Right lobe of liver (tissue), 6 donors: ENCODE data around the gene LDLRAD3. TPM values are rescaled to one million over a fixed set of nuclear protein-coding genes. Genes with fewer than 3 reads are reported as not detected.

Experiments
- ATAC-seq, 4 donors: fragments of 200-7000 bp; cut with Tn5 transposase; one replicate each; pipeline ENCODE4 v1.9.1; 2020; ENCODE audit warnings: mild to moderate bottlenecking in 4 of 4, moderate library complexity in 4 of 4
- DNase-seq, 3 donors: peaks; one replicate each; pipeline ENCODE4 v3.0.0-alpha.2; 2020
- H3K27ac ChIP-seq, 3 donors: fragments of 200-600 bp; one replicate each; pipeline ENCODE4 v1.8.0; 2022
- H3K27me3 ChIP-seq, 2 donors: fragments of 200-600 bp; one replicate each; pipeline ENCODE4 v1.8.0; 2022
- H3K36me3 ChIP-seq, 4 donors: fragments of 200-600 bp; sonication (generic) in 1 of 4; one replicate each; pipeline versions ENCODE4 v1.5.1 to v1.8.0; 2017 to 2022; ENCODE audit warnings: control low read depth in 1 of 4
- H3K4me1 ChIP-seq, 4 donors: fragments of 200-600 bp; sonication (generic) in 1 of 4; one replicate each; pipeline versions ENCODE4 v1.5.1 to v1.8.0; 2017 to 2022; ENCODE audit warnings: control low read depth in 1 of 4
- H3K4me3 ChIP-seq, 3 donors: fragments of 200-600 bp; one replicate each; pipeline ENCODE4 v1.8.0; 2022
- H3K9me3 ChIP-seq, 4 donors: fragments of 200-600 bp; sonication (generic) in 1 of 4; one replicate each; pipeline versions ENCODE4 v1.5.1 to v1.8.0; 2017 to 2022; ENCODE audit warnings: control low read depth in 1 of 4
- POLR2A ChIP-seq: fragments of 450-650 bp; IDR thresholded peaks from one replicate; pipeline ENCODE4 v1.6.1; 2017; ENCODE audit warnings: antibody characterized with exemption, mild to moderate bottlenecking
- WGBS: methylation state at CpG from one replicate; pipeline ENCODE4 v1.1.6; 2018; ENCODE audit warnings: low coverage, low lambda C conversion rate; ENCODE audit not compliant: insufficient coverage; ENCODE audit errors: missing lambda C conversion rate; 5-methylcytosine and 5-hydroxymethylcytosine counted together
- intact Hi-C, 2 donors: fragments of 100-400 bp; cut with DNase I; formaldehyde crosslinking; loops; one replicate each; pipeline versions ENCODE4 v1.11.2 to v1.14.1; 2022
- total RNA-seq, 6 experiments: library from RNA; depleted of rRNA in 2 of 6; stranded (reverse); fragments of >200 nt in 2 of 6; fragmentation: NEBNext Ultra II Directional in 3 of 6; extraction: Animal tissue kit (Norgen Biotek cat#: 25700) in 3 of 6; gene quantifications; one replicate each; pipeline versions ENCODE4 v1.1.0 to v1.2.4, GENCODE V29; 2016 to 2023
- TF ChIP-seq, protein P1 (sequence below), 4 donors: fragments of 200-600 bp in 3 of 4; fragments of 450-650 bp in 1 of 4; IDR thresholded peaks; one replicate each; pipeline versions ENCODE4 v1.5.1 to v1.8.0; 2016 to 2022; ENCODE audit warnings: antibody characterized with exemption in 4 of 4, mild to moderate bottlenecking in 2 of 4
- donor health status: DM: no; HTN: yes; CAD: no.
- donor health status: DM: no; HTN: no; CAD: no.
- donor health status: DM: no; HTN: no; CAD: no.
- donor health status: DM: no; HTN: yes; CAD: no.
- donor health status: DM: no; HTN: yes; CAD: no.

Gene LDLRAD3
- total RNA-seq, 6 experiments from 2014 or later = 0.62 to 3.3 (median 2.7) TPM

DNA sequence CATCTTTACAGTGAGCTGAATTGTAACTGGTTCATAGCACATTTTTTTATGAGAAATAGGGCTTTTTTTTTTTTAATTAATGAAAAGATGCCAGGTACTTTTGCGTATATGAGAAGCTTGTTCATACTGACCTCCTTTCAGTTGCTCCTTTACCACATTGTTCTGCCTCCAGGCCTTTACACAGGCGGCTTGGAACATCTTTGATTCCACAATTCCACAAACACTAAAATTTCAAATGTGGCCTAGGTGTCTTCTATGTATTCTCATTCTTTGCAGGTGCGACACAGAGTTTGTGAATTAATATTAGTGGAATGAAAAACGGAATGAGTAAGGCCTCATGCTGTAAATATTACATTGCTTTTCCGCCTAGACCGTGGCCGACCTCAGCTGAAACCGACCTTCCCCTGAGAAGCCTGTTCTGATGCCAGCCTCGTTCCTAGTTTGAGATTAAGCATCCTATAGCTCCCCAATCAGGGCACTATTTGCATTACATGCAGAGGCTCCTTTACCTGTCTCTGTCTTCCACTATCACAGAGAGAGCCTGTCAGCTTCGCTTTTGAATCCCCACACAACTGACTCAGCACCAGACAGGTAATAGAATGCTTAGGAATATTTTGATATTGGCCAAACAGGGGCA, 125.8 kb downstream of the LDLRAD3 start:
- Histone ChIP-seq H3K9me3 (no peaks in the 10 kb centered on the region), H3K36me3 (no peaks in the 10 kb centered on the region), H3K4me3 (no peak overlapping the region), H3K27me3 (no peaks in the 10 kb centered on the region), H3K27ac (no peak overlapping the region), H3K4me1 (no peaks in the 10 kb centered on the region)
- DNase-seq (no peak), ATAC-seq (no peak)
- WGBS = 75% methylated on average over 10 of the region's 10 CpGs
- intact Hi-C loops = no loop called here
- TF ChIP-seq, protein P1, sequence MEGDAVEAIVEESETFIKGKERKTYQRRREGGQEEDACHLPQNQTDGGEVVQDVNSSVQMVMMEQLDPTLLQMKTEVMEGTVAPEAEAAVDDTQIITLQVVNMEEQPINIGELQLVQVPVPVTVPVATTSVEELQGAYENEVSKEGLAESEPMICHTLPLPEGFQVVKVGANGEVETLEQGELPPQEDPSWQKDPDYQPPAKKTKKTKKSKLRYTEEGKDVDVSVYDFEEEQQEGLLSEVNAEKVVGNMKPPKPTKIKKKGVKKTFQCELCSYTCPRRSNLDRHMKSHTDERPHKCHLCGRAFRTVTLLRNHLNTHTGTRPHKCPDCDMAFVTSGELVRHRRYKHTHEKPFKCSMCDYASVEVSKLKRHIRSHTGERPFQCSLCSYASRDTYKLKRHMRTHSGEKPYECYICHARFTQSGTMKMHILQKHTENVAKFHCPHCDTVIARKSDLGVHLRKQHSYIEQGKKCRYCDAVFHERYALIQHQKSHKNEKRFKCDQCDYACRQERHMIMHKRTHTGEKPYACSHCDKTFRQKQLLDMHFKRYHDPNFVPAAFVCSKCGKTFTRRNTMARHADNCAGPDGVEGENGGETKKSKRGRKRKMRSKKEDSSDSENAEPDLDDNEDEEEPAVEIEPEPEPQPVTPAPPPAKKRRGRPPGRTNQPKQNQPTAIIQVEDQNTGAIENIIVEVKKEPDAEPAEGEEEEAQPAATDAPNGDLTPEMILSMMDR (IDR thresholded peaks at IDR 0.05) = no peak
- no peak for TF ChIP-seq POLR2A

DNA sequence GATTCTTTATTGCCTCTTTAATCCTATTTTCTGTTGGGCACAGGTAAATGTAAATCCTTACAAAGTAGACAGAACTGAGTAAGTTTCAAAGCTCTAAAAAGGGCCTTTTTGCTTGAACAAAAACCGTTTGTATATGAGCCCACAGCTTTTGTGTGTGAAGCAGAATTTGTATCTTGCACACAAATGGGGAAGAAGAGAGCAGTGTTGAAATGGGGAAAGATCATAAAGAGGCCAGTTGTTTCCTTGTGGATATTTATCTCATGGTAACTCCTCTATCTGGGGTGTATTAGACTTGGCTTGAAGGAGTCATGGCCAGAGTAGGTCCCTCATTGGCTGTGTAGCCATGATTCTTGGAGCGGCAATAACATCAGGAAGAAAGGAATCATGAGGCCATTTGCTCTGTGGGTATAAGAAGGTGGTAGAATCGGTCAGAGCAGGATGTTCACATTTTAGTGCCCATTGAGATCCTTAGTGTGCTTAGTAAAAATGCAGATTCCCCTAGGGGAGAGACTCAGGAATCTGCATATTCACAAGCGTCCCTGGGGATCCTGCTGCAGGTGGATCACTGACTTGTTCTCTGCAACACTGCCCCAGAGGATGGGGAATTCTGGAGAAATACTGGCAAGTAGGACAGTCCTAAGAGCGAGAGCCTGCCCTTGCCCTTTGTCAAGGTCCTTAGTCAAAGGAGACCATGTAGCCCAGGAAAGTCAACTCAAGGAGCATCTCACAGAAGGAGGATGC, 126.5 kb downstream of the LDLRAD3 start:
- ATAC-seq (no peak), DNase-seq (no peak)
- H3K4me3 ChIP-seq = no peak overlapping the region
- H3K36me3 ChIP-seq = no peaks in the 10 kb centered on the region
- intact Hi-C loops = no loop called here
- H3K27ac ChIP-seq = no peak overlapping the region
- 57% methylated on average over 3 of the region's 5 CpGs for WGBS
- no peak for TF ChIP-seq POLR2A
- TF ChIP-seq, protein P1 (IDR thresholded peaks at IDR 0.05) = no peak
- no peaks in the 10 kb centered on the region for H3K9me3 ChIP-seq
- no peaks in the 10 kb centered on the region for H3K27me3 ChIP-seq
- no peaks in the 10 kb centered on the region for H3K4me1 ChIP-seq

DNA sequence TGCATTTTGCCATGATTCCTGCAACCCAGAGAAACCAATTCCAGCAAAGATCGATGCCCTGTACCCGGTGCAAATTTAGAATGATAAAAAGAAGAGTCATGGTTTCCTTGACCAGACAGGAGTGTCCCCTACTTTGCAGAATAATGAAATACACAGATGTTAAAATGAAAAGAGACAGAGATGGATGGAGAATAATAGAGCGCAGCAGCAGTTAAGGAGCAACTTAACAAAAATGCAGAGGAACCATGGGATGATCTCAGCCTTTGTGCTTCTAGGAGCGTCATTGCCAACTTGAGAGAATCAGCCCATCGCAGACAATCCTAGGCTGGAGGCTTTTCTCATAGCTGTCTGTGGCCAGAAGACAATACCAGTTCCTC, 127.1 kb downstream of the LDLRAD3 start:
- DNase-seq (no peak), ATAC-seq (no peak)
- 60% methylated on average over 3 of the region's 5 CpGs for WGBS
- no peaks in the 10 kb centered on the region for H3K27me3 ChIP-seq
- H3K9me3 ChIP-seq = no peaks in the 10 kb centered on the region
- no peak for TF ChIP-seq POLR2A
- TF ChIP-seq, protein P1 (IDR thresholded peaks at IDR 0.05) = no peak
- no peaks in the 10 kb centered on the region for H3K36me3 ChIP-seq
- no peaks in the 10 kb centered on the region for H3K4me1 ChIP-seq
- no peak overlapping the region for H3K4me3 ChIP-seq
- H3K27ac ChIP-seq = no peak overlapping the region
- intact Hi-C loops = no loop called here

DNA sequence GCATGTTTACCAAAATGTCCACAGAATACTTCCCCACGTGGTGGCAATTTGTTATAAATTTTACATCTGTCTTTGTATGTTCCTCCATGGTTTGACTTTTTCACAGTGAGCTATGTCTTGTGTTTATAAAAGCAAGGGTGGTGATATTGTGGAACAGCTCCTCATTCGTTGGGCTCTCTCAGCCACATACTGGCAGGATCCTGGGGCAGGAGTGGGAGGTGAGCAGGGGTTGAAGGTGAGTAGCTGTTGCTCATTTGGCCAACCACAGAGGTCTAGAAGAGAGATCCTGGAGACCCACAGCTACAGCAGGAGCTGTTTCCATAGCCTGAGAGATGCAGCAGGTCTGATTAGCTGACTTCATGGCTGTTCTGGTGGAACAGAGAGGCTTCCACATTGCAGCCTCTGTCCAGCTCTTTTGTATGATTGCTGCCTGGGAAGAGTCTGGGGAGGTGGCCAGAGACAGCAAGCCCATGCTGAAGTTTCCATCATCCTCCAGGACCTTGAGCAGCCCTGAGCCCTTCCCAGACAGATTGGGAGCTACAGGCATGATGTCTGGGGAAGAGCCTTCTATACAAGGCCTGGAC, 128.1 kb downstream of the LDLRAD3 start:
- Histone ChIP-seq H3K27me3 (no peaks in the 10 kb centered on the region), H3K27ac (no peak overlapping the region), H3K4me1 (no peaks in the 10 kb centered on the region), H3K4me3 (no peak overlapping the region), H3K9me3 (no peaks in the 10 kb centered on the region), H3K36me3 (no peaks in the 10 kb centered on the region)
- 78% methylated on average over 1 of the region's 2 CpGs for WGBS
- no peak for TF ChIP-seq POLR2A
- TF ChIP-seq, protein P1 (IDR thresholded peaks at IDR 0.05) = no peak
- DNase-seq (no peak), ATAC-seq (no peak)
- intact Hi-C loops = no loop called here
